Karpas-422 (cell line): ENCODE data around the gene ST7. TPM values are rescaled to one million over a fixed set of nuclear protein-coding genes. Genes with fewer than 3 reads are reported as not detected.

Experiments used
- DNase-seq: peaks from one replicate; pipeline ENCODE4 v3.0.0-alpha.2; 2015
- H2AFZ ChIP-seq: fragments of 200-600 bp; sonication (generic); 2 replicates; pipeline ENCODE4 v1.6.1; 2014; ENCODE audit warnings: antibody characterized with exemption, low read length, mixed read lengths
- H3K27ac ChIP-seq: fragments of 200-600 bp; sonication (generic); 2 replicates; pipeline ENCODE4 v1.5.1; 2014; ENCODE audit warnings: mild to moderate bottlenecking, low read length, moderate library complexity
- H3K27me3 ChIP-seq: fragments of 200-600 bp; sonication (generic); 2 replicates; pipeline ENCODE4 v1.6.1; 2014; ENCODE audit warnings: low read length, mixed read lengths
- H3K36me3 ChIP-seq: fragments of 200-600 bp; sonication (generic); 2 replicates; pipeline ENCODE4 v1.6.1; 2014; ENCODE audit warnings: low read length, mixed read lengths; ENCODE audit not compliant: insufficient read depth
- H3K4me1 ChIP-seq: fragments of 200-600 bp; sonication (generic); 2 replicates; pipeline ENCODE4 v1.6.1; 2014; ENCODE audit warnings: mild to moderate bottlenecking, low read length, mixed read lengths
- H3K4me2 ChIP-seq: fragments of 200-600 bp; sonication (generic); 2 replicates; pipeline ENCODE4 v1.6.1; 2014; ENCODE audit warnings: low read length, low read depth, mild to moderate bottlenecking; ENCODE audit not compliant: poor library complexity, severe bottlenecking
- H3K4me3 ChIP-seq: fragments of 200-600 bp; sonication (generic); 2 replicates; pipeline ENCODE4 v1.5.1; 2014; ENCODE audit warnings: mild to moderate bottlenecking, antibody characterized with exemption, low read length, mixed read lengths
- H3K79me2 ChIP-seq: fragments of 200-600 bp; sonication (generic); 2 replicates; pipeline ENCODE4 v1.6.1; 2014; ENCODE audit warnings: mild to moderate bottlenecking, low read length, mixed read lengths
- H3K9ac ChIP-seq: fragments of 200-600 bp; sonication (generic); 2 replicates; pipeline ENCODE4 v1.6.0; 2014; ENCODE audit warnings: low read length
- H3K9me2 ChIP-seq: fragments of 200-600 bp; sonication (generic), shearing (Covaris generic); replicated peaks from 2 replicates; pipeline ENCODE4 v1.6.0; 2014; ENCODE audit warnings: mild to moderate bottlenecking, low read length, moderate library complexity; ENCODE audit not compliant: insufficient read depth
- H3K9me3 ChIP-seq: fragments of 300-700, 200-600 bp; sonication (generic); 2 replicates; pipeline ENCODE4 v1.6.1; 2014; ENCODE audit warnings: low read length, mixed read lengths
- H4K20me1 ChIP-seq: fragments of 200-600 bp; sonication (generic); 2 replicates; pipeline ENCODE4 v1.6.1; 2014; ENCODE audit warnings: mild to moderate bottlenecking, antibody characterized with exemption, low read length, low read depth; ENCODE audit not compliant: insufficient read depth
- total RNA-seq: library from RNA; depleted of rRNA; stranded (reverse); fragments of >200 nt; shearing (Covaris generic); gene quantifications from 2 replicates; pipeline ENCODE4 v1.2.3, GENCODE V29; 2014; ENCODE audit warnings: low replicate concordance

Gene ST7
- total RNA-seq, 1 experiment from 2014 or later, result 4.6 TPM

GRCh38 chr7:117269886-117270285 is 316.6 kb downstream of the ST7 start:
- Histone ChIP-seq H3K9me2 (no peaks in the 10 kb centered on the region), H3K9me3 (no peaks in the 10 kb centered on the region), H3K4me2 (no peak overlapping the region), H2AFZ (no peak overlapping the region), H4K20me1 (no peaks in the 10 kb centered on the region), H3K36me3 (no peaks in the 10 kb centered on the region), H3K4me3 (no peak overlapping the region), H3K4me1 (no peaks in the 10 kb centered on the region), H3K27ac (no peak overlapping the region), H3K79me2 (no peaks in the 10 kb centered on the region), H3K27me3 (no peaks in the 10 kb centered on the region), H3K9ac (no peak overlapping the region)
- DNase-seq, result no peak

- Histone ChIP-seq H3K9me3 (no peaks in the 10 kb centered on the region), H3K9ac (no peak overlapping the region)
These were observed 317.1 kb downstream of the ST7 start for GRCh38 chr7:117270371-117270770.

GRCh38 chr7:117271566-117271965 is 318.3 kb downstream of the ST7 start:
- Histone ChIP-seq H4K20me1 (no peaks in the 10 kb centered on the region), H3K4me3 (no peak overlapping the region), H3K79me2 (no peaks in the 10 kb centered on the region), H2AFZ (no peak overlapping the region), H3K36me3 (no peaks in the 10 kb centered on the region), H3K9ac (no peak overlapping the region), H3K9me3 (no peaks in the 10 kb centered on the region), H3K27me3 (no peaks in the 10 kb centered on the region), H3K4me2 (no peak overlapping the region), H3K9me2 (no peaks in the 10 kb centered on the region), H3K27ac (no peak overlapping the region), H3K4me1 (no peaks in the 10 kb centered on the region)
- no peak for DNase-seq

More at GRCh38 chr7:117270371-117270770, 317.1 kb downstream of the ST7 start:
- Histone ChIP-seq H4K20me1 (no peaks in the 10 kb centered on the region), H3K4me3 (no peak overlapping the region), H3K36me3 (no peaks in the 10 kb centered on the region), H3K9me2 (no peaks in the 10 kb centered on the region), H3K79me2 (no peaks in the 10 kb centered on the region), H3K4me2 (no peak overlapping the region), H3K4me1 (no peaks in the 10 kb centered on the region), H2AFZ (no peak overlapping the region), H3K27me3 (no peaks in the 10 kb centered on the region), H3K27ac (no peak overlapping the region)
- DNase-seq, result no peak

- Histone ChIP-seq H3K9me2 (no peaks in the 10 kb centered on the region), H3K9me3 (no peaks in the 10 kb centered on the region), H3K27me3 (no peaks in the 10 kb centered on the region), H4K20me1 (no peaks in the 10 kb centered on the region), H3K79me2 (no peaks in the 10 kb centered on the region), H3K4me3 (no peak overlapping the region), H2AFZ (no peak overlapping the region), H3K4me2 (no peak overlapping the region), H3K27ac (no peak overlapping the region), H3K36me3 (no peaks in the 10 kb centered on the region), H3K4me1 (no peaks in the 10 kb centered on the region), H3K9ac (no peak overlapping the region)
- DNase-seq, result no peak
These were observed 318.9 kb downstream of the ST7 start for GRCh38 chr7:117272017-117272759.

GRCh38 chr7:117273325-117273724 is 320.0 kb downstream of the ST7 start:
- Histone ChIP-seq H3K27me3 (no peaks in the 10 kb centered on the region), H3K4me3 (no peak overlapping the region), H3K9me2 (no peaks in the 10 kb centered on the region), H2AFZ (no peak overlapping the region), H3K27ac (no peak overlapping the region), H3K4me2 (no peak overlapping the region), H3K79me2 (no peaks in the 10 kb centered on the region), H3K9ac (no peak overlapping the region), H3K4me1 (no peaks in the 10 kb centered on the region), H3K36me3 (no peaks in the 10 kb centered on the region), H4K20me1 (no peaks in the 10 kb centered on the region), H3K9me3 (no peaks in the 10 kb centered on the region)
- no peak for DNase-seq

GRCh38 chr7:117273814-117274225 is 320.5 kb downstream of the ST7 start:
- H3K36me3 ChIP-seq, result no peaks in the 10 kb centered on the region
- no peaks in the 10 kb centered on the region for H3K79me2 ChIP-seq
- no peak for DNase-seq
- H3K27me3 ChIP-seq, result no peaks in the 10 kb centered on the region
- H3K4me2 ChIP-seq, result no peak overlapping the region
- H3K4me1 ChIP-seq, result no peaks in the 10 kb centered on the region
- no peaks in the 10 kb centered on the region for H3K9me3 ChIP-seq
- no peak overlapping the region for H3K4me3 ChIP-seq
- H2AFZ ChIP-seq, result no peak overlapping the region
- no peaks in the 10 kb centered on the region for H4K20me1 ChIP-seq
- no peaks in the 10 kb centered on the region for H3K9me2 ChIP-seq
- no peak overlapping the region for H3K27ac ChIP-seq
- no peak overlapping the region for H3K9ac ChIP-seq

- Histone ChIP-seq H3K27me3 (no peaks in the 10 kb centered on the region), H3K9me2 (no peaks in the 10 kb centered on the region), H3K79me2 (no peaks in the 10 kb centered on the region), H3K4me3 (no peak overlapping the region), H3K9ac (no peak overlapping the region), H3K27ac (no peak overlapping the region), H3K4me1 (no peaks in the 10 kb centered on the region), H4K20me1 (no peaks in the 10 kb centered on the region), H2AFZ (no peak overlapping the region), H3K36me3 (no peaks in the 10 kb centered on the region), H3K4me2 (no peak overlapping the region), H3K9me3 (no peaks in the 10 kb centered on the region)
- no peak for DNase-seq
These were observed 321.6 kb downstream of the ST7 start for GRCh38 chr7:117274951-117275350.

- H3K9me3 ChIP-seq, result no peaks in the 10 kb centered on the region
- no peaks in the 10 kb centered on the region for H3K79me2 ChIP-seq
- H3K4me2 ChIP-seq, result no peak overlapping the region
- H3K36me3 ChIP-seq, result no peaks in the 10 kb centered on the region
- no peaks in the 10 kb centered on the region for H3K27me3 ChIP-seq
- H2AFZ ChIP-seq, result no peak overlapping the region
- H3K27ac ChIP-seq, result no peak overlapping the region
- no peak overlapping the region for H3K4me3 ChIP-seq
- H4K20me1 ChIP-seq, result no peaks in the 10 kb centered on the region
- DNase-seq, result no peak
- H3K9me2 ChIP-seq, result no peaks in the 10 kb centered on the region
- no peaks in the 10 kb centered on the region for H3K4me1 ChIP-seq
- no peak overlapping the region for H3K9ac ChIP-seq
These were observed 324.3 kb downstream of the ST7 start for GRCh38 chr7:117277576-117277975.
